ENCODE data around the gene DNAJC16.
"Not testable (repeated sequence)": the region's sequence is repeated elsewhere in the genome, so short reads cannot be mapped to it uniquely, and the experiment has no call there.

DNAJC16 gene
- 24.7 to 44.1 (median 27.2) reads per million in 3 donors for total RNA-seq

DNA sequence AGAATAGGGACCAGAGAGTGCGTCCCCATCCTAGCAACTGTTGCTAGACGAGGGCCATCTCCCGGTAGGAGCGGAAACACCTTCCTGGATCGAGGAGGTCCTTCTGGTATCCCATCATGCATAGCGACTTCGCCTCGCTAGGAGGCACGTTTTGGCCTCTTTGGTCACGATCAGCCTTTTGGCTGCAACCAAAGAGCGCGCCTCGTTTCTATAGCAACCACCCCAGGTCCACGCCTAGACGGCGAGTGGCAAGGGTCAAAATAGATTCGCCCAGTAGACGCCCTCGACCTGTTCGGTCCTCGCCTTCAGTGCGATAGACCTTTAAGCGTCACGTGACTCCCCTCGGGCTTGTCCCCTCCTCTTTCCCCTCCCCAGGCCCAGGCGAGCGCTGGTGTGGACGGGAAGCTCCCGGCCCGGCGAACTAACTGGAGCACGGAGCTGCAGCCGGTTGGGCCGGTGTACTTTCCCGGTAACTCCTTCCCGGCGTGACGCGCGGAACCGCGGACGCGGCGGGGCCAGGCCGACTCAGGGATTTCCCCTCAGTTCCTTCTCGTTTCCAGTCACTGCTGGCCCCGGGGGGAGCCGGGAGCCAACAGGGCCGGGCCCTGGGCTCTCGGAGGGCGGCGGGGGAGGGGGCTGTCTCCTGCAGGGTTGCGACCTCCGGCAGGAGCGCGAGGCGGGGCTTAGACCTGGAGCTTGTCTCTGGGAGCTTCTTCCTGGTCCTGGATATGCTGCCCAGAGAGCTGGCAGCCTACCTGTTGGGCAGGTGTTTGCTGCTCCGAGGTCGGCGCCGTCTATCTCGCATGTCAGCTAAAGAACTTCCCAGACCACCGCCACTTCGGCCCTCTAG lies at the start of gene DNAJC16:
TSS of gene DNAJC16 (plus strand) at position 359 of the 850 bp plus-strand sequence. CDS start 2,258 bp downstream, outside the sequence.
- DNase-seq, result peak; percentile 95 to 96 (median 95)
- Histone ChIP-seq H3K27ac (ENCODE audit: insufficient read depth, low read length, poor library complexity, severe bottlenecking) (peak within 1 kb of the TSS; percentile 95), H3K27me3 (replicated peaks; ENCODE audit: control insufficient read depth, insufficient read depth, low read length, poor library complexity, severe bottlenecking) (no peaks in the 10 kb centered on the region), H3K4me1 (ENCODE audit: control insufficient read depth, insufficient read depth, low read length, poor library complexity, severe bottlenecking) (peaks cover 18% of the 10 kb centered on the region), H3K9me3 (ENCODE audit: control insufficient read depth, low read length) (no peaks in the 10 kb centered on the region), H3K36me3 (ENCODE audit: control insufficient read depth, insufficient read depth, low read length) (no peaks in the 10 kb centered on the region), H3K4me3 (ENCODE audit: insufficient read depth, low read depth, low read length, poor library complexity, severe bottlenecking) (peak within 1 kb of the TSS; percentile 66)

DNA sequence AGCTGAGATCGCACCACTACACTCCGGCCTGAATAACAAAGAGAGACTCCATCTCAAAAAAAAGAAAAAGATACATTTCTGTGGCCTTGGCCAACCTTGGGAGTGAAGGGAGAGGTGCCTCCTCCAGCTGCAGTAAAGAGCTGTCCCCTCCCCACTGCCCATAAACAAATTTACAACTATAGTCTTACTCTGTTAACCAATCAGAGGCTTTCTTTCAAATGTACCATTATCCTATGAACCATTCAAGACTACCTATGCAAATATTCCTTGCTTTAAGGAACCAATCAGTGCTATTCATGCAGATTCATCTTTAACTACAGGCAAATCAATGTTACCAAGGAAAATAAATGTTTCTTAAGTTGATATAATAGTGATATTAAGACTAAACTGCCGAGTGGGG lies 49.7 kb upstream of the DNAJC16 start:
- DNase-seq, result no peak
- Histone ChIP-seq H3K9me3 (ENCODE audit: control insufficient read depth, low read length) (no peaks in the 10 kb centered on the region), H3K4me3 (ENCODE audit: insufficient read depth, low read depth, low read length, poor library complexity, severe bottlenecking) (no peak overlapping the region), H3K27me3 (replicated peaks; ENCODE audit: control insufficient read depth, insufficient read depth, low read length, poor library complexity, severe bottlenecking) (no peaks in the 10 kb centered on the region), H3K36me3 (ENCODE audit: control insufficient read depth, insufficient read depth, low read length) (no peaks in the 10 kb centered on the region), H3K27ac (ENCODE audit: insufficient read depth, low read length, poor library complexity, severe bottlenecking) (no peak overlapping the region), H3K4me1 (ENCODE audit: control insufficient read depth, insufficient read depth, low read length, poor library complexity, severe bottlenecking) (no peaks in the 10 kb centered on the region)

DNA sequence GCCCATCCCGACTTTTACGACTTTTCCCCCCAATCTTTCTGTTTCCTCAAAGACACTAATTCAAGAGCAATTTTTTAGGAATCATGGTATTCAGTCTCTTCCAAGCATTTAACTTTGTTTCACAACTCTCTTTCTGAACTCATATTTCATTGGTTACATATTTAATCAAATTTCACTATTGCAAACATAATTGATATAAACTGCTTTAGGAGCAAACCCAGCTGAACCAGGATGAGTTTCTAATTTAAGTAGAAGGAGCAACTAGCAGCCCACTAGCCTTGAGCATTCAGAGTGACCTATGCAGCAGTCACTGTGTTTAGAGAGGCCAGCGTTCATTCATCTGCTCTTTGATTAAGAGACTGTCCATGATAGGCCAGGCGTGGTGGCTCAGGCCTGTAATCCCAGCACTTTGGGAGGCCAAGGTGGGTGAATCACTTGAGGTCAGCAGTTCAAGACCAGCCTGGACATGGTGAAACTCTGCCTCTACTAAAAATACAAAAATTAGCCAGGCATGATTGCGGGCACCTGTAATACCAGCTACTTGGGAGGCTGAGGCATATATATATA lies 48.9 kb upstream of the DNAJC16 start:
- no peaks in the 10 kb centered on the region for H3K36me3 ChIP-seq (ENCODE audit: control insufficient read depth, insufficient read depth, low read length)

DNA sequence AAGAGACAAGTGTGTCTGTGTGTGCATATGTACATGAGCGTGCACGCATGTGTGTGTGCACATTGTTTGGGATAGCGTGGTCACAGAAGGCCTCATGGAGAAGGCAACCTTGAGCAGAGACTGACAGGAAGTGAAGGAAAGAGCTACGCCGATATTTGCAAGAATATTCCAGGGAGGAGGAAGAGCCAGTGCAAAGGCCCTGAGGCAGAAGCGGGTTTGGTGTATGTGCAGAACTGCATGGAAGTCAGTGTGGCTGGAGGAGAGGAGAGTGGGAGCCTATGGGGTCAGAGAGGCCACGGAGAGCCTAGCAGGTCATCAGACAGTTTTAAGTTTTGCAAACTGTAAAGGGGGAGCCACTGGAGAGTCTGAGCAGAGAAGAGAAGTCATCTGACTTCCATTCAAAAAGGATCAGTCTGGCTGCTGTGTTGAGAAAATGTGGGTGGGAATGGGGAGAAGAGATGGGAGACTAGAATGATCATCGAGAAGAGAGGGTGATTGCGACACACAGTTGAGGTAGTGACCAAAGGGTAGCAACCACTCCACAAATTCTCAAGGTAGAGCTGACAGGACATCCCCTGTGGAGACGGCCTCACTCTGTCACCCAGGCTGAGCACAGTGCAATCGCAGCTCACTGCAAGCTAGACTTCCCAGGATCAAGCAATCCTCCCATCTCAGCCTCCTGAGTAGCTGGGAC lies 46.8 kb upstream of the DNAJC16 start:
- H3K4me1 ChIP-seq (ENCODE audit: control insufficient read depth, insufficient read depth, low read length, poor library complexity, severe bottlenecking), result no peaks in the 10 kb centered on the region
- H3K36me3 ChIP-seq (ENCODE audit: control insufficient read depth, insufficient read depth, low read length), result no peaks in the 10 kb centered on the region
- no peaks in the 10 kb centered on the region for H3K27me3 ChIP-seq (replicated peaks; ENCODE audit: control insufficient read depth, insufficient read depth, low read length, poor library complexity, severe bottlenecking)
- H3K27ac ChIP-seq (ENCODE audit: insufficient read depth, low read length, poor library complexity, severe bottlenecking), result no peak overlapping the region
- DNase-seq, result no peak
- H3K9me3 ChIP-seq (ENCODE audit: control insufficient read depth, low read length), result no peaks in the 10 kb centered on the region
- no peak overlapping the region for H3K4me3 ChIP-seq (ENCODE audit: insufficient read depth, low read depth, low read length, poor library complexity, severe bottlenecking)

More for the DNA sequence above, 48.9 kb upstream of the DNAJC16 start:
- Histone ChIP-seq H3K27ac (ENCODE audit: insufficient read depth, low read length, poor library complexity, severe bottlenecking) (no peak overlapping the region), H3K4me1 (ENCODE audit: control insufficient read depth, insufficient read depth, low read length, poor library complexity, severe bottlenecking) (no peaks in the 10 kb centered on the region), H3K9me3 (ENCODE audit: control insufficient read depth, low read length) (no peaks in the 10 kb centered on the region), H3K27me3 (replicated peaks; ENCODE audit: control insufficient read depth, insufficient read depth, low read length, poor library complexity, severe bottlenecking) (no peaks in the 10 kb centered on the region), H3K4me3 (ENCODE audit: insufficient read depth, low read depth, low read length, poor library complexity, severe bottlenecking) (no peak overlapping the region)
- no peak for DNase-seq

DNA sequence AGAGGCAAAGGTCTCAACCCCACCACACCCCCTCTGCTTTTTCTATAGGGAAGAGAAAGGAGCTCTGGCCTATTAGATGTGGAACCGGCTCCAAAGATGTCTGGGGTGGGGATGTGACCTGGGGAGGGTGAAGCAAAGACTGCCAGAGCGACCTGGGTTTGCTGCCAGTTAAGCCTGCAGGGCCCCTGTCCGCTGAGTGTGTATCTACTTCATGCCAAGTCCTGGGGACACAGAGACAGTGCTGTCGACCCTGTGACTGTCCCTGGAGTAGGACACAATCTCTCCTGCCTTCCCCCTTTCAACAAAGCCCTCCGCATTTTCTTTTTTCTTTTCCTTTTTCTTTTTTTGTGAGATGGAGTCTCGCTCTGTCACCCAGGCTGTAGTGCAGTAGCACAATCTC lies 44.2 kb upstream of the DNAJC16 start:
- not testable (repeated sequence) for H3K36me3 ChIP-seq (ENCODE audit: control insufficient read depth, insufficient read depth, low read length); H3K4me1 ChIP-seq (ENCODE audit: control insufficient read depth, insufficient read depth, low read length, poor library complexity, severe bottlenecking); DNase-seq; H3K27ac ChIP-seq (ENCODE audit: insufficient read depth, low read length, poor library complexity, severe bottlenecking); H3K4me3 ChIP-seq (ENCODE audit: insufficient read depth, low read depth, low read length, poor library complexity, severe bottlenecking); H3K9me3 ChIP-seq (ENCODE audit: control insufficient read depth, low read length); H3K27me3 ChIP-seq (replicated peaks; ENCODE audit: control insufficient read depth, insufficient read depth, low read length, poor library complexity, severe bottlenecking)

DNA sequence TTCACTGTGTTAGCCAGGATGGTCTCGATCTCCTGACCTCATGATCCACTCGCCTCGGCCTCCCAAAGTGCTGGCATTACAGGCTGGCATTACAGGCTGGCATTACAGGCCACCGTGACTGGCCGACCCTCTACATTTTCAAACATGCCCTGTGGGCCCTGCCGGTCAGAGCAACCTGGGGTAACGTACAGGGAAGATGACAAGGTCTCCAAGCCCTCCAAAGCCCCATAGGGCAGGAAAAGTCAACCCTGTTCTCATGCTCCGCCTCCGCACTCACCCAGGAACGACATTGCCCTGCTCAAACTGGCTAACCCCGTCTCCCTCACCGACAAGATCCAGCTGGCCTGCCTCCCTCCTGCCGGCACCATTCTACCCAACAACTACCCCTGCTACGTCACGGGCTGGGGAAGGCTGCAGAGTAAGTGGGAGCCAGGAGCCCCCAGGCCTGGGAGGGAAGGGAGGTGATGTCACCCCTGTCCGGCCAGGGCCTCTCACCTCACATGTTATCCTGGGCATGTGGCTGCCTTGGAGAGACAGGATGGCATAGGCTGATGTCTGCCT lies 43.6 kb upstream of the DNAJC16 start:
- H3K4me1 ChIP-seq (ENCODE audit: control insufficient read depth, insufficient read depth, low read length, poor library complexity, severe bottlenecking); H3K27ac ChIP-seq (ENCODE audit: insufficient read depth, low read length, poor library complexity, severe bottlenecking); H3K36me3 ChIP-seq (ENCODE audit: control insufficient read depth, insufficient read depth, low read length); H3K27me3 ChIP-seq (replicated peaks; ENCODE audit: control insufficient read depth, insufficient read depth, low read length, poor library complexity, severe bottlenecking); H3K4me3 ChIP-seq (ENCODE audit: insufficient read depth, low read depth, low read length, poor library complexity, severe bottlenecking); H3K9me3 ChIP-seq (ENCODE audit: control insufficient read depth, low read length); DNase-seq: not testable (repeated sequence)

DNA sequence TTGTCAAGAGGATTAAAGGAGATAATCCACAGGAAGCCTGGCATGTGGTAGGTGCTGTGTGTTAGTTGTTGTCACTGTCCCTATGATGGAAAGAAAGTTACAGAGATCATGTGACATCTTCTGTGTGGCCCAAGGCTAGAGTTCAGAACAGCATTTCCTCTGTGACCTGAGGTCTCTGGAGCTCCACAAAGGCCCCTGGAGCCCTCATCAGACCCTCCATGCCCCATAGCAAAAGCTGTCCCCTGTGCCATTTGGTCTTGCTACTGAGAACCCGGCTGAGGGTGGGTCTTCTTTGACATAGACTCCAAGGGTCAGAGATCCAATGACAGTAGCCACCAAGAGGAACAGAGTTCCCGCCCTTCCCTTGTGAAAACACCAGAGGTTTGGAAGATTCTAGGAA lies 42.7 kb upstream of the DNAJC16 start:
- no peak for DNase-seq
- no peaks in the 10 kb centered on the region for H3K4me1 ChIP-seq (ENCODE audit: control insufficient read depth, insufficient read depth, low read length, poor library complexity, severe bottlenecking)
- H3K9me3 ChIP-seq (ENCODE audit: control insufficient read depth, low read length), result no peaks in the 10 kb centered on the region
- no peaks in the 10 kb centered on the region for H3K36me3 ChIP-seq (ENCODE audit: control insufficient read depth, insufficient read depth, low read length)
- no peak overlapping the region for H3K27ac ChIP-seq (ENCODE audit: insufficient read depth, low read length, poor library complexity, severe bottlenecking)
- H3K27me3 ChIP-seq (replicated peaks; ENCODE audit: control insufficient read depth, insufficient read depth, low read length, poor library complexity, severe bottlenecking), result no peaks in the 10 kb centered on the region
- H3K4me3 ChIP-seq (ENCODE audit: insufficient read depth, low read depth, low read length, poor library complexity, severe bottlenecking), result no peak overlapping the region

DNA sequence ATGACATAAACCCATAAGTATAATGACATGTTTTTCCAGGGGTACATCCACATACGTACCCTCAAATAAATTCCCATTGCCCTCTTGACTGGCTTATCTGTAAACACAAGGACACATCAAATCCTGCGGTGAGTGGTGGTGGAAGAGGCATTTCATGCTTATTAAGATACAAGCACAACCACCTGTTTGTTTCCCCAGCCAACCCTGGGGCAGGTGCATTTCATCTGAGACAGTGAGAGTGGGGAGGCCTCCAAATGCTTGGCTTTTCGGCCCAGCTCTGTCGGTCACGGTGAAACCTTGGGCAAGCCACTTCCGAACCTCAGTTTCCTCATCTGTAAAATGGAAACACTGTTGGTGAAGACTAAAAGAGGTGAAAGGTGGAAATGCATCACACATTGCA lies 42.2 kb upstream of the DNAJC16 start:
- not testable (repeated sequence) for H3K4me3 ChIP-seq (ENCODE audit: insufficient read depth, low read depth, low read length, poor library complexity, severe bottlenecking); H3K9me3 ChIP-seq (ENCODE audit: control insufficient read depth, low read length); H3K27me3 ChIP-seq (replicated peaks; ENCODE audit: control insufficient read depth, insufficient read depth, low read length, poor library complexity, severe bottlenecking); H3K4me1 ChIP-seq (ENCODE audit: control insufficient read depth, insufficient read depth, low read length, poor library complexity, severe bottlenecking); H3K27ac ChIP-seq (ENCODE audit: insufficient read depth, low read length, poor library complexity, severe bottlenecking); DNase-seq; H3K36me3 ChIP-seq (ENCODE audit: control insufficient read depth, insufficient read depth, low read length)

DNA sequence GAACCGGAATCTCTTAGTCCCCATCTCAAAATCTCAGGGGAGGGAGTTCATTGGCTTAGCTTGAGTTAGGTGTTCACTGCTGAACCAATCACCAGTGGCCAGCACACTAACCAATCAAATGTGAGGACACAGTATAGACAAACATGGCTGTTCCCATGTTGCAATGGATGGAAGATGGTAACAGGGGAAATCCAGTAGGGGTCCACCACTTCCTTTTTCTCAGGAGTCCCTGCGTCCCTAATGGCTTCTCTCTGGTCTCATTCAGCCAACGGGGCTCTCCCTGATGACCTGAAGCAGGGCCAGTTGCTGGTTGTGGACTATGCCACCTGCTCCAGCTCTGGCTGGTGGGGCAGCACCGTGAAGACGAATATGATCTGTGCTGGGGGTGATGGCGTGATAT lies 41.0 kb upstream of the DNAJC16 start:
- no peak for DNase-seq
- Histone ChIP-seq H3K36me3 (ENCODE audit: control insufficient read depth, insufficient read depth, low read length) (no peaks in the 10 kb centered on the region), H3K27ac (ENCODE audit: insufficient read depth, low read length, poor library complexity, severe bottlenecking) (no peak overlapping the region), H3K9me3 (ENCODE audit: control insufficient read depth, low read length) (no peaks in the 10 kb centered on the region), H3K4me3 (ENCODE audit: insufficient read depth, low read depth, low read length, poor library complexity, severe bottlenecking) (no peak overlapping the region), H3K4me1 (ENCODE audit: control insufficient read depth, insufficient read depth, low read length, poor library complexity, severe bottlenecking) (no peaks in the 10 kb centered on the region), H3K27me3 (replicated peaks; ENCODE audit: control insufficient read depth, insufficient read depth, low read length, poor library complexity, severe bottlenecking) (no peaks in the 10 kb centered on the region)

Measured in effector memory CD4-positive, alpha-beta T cell (primary cell).